Lower leg skin (tissue), 3 donors: ENCODE results near the gene ZFPM1.

Experiments used
- CTCF ChIP-seq, 3 donors: fragments of 450-650 bp; IDR thresholded peaks; one replicate each; pipeline ENCODE4 v1.5.1; 2016; ENCODE audit warnings: antibody characterized with exemption in 3 of 3, mild to moderate bottlenecking in 3 of 3, moderate library complexity in 2 of 3
- POLR2A ChIP-seq, 2 donors: fragments of 450-650 bp; IDR thresholded peaks; one replicate each; pipeline ENCODE4 v1.6.1; 2016 to 2017; ENCODE audit warnings: antibody characterized with exemption in 2 of 2, mild to moderate bottlenecking in 1 of 2, moderate library complexity in 1 of 2

GRCh38 chr16:88519938-88520653, 67.0 kb downstream of the ZFPM1 start:
- TF ChIP-seq CTCF (IDR thresholded peaks at IDR 0.05) (no peak), POLR2A (IDR thresholded peaks at IDR 0.05) (no peak)
